ENCODE measurements around the gene CST8. TPM values are rescaled to one million over a fixed set of nuclear protein-coding genes. Genes with fewer than 3 reads are reported as not detected.

Gene CST8
- polyA plus RNA-seq, 1 donor (not counting 4 experiments of a cell fraction or from before 2014, with no cell fraction given): not detected

DNA sequence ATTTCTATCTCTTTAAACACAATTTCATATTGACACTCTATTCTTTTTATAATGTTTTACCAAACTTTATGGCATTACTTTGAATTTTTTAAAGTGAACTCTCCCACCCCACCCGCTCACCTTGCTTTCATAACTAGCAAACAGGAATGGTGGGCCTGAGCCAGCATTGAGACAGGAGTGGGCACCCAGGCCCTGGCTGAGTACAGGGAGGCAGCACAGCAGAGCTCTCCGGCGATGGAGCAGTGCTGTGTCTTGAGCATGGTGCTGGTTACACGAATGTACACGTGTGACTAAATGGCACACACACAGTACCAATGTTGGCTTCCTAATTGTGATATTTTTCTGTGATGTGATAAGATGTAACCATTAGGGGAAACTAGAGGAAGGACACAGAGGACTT is 42.8 kb upstream of the CST8 start:
- Histone ChIP-seq H3K4me2 (ENCODE audit: control insufficient read depth, extremely low read depth, insufficient read depth, low read depth, low read length) (no peak overlapping the region), H3K27ac (ENCODE audit: control insufficient read depth, insufficient read depth, low read length) (no peak overlapping the region), H2AFZ (ENCODE audit: control insufficient read depth, low read length) (no peak overlapping the region), H4K20me1 (ENCODE audit: control insufficient read depth, extremely low read depth, insufficient read depth, low read length) (no peaks in the 10 kb centered on the region), H3K9me1 (ENCODE audit: control insufficient read depth, extremely low read depth, insufficient read depth, low read length) (peaks cover 2% of the 10 kb centered on the region), H3K9me3 (ENCODE audit: control insufficient read depth, low read depth, low read length) (no peaks in the 10 kb centered on the region), H3K9ac (ENCODE audit: control insufficient read depth, extremely low read depth, insufficient read depth, low read length) (no peak overlapping the region), H3K4me3 (ENCODE audit: control insufficient read depth in 2 of 3, extremely low read depth in 1 of 3, insufficient read depth in 2 of 3, low read depth in 1 of 3, low read length in 3 of 3) (no peak overlapping the region), H3K4me1 (ENCODE audit: control insufficient read depth, extremely low read depth, insufficient read depth, low read length) (peaks cover 10% of the 10 kb centered on the region), H3K79me2 (ENCODE audit: control insufficient read depth, insufficient read depth, low read length) (no peaks in the 10 kb centered on the region), H3K36me3 (ENCODE audit: control insufficient read depth in 2 of 2, extremely low read depth in 1 of 2, insufficient read depth in 2 of 2, low read length in 2 of 2) (no peaks in the 10 kb centered on the region), H3K27me3 (ENCODE audit: control insufficient read depth, extremely low read depth, insufficient read depth, low read length) (no peaks in the 10 kb centered on the region)
- DNase-seq (ENCODE audit: low read depth, low spot score) (no peak), FAIRE-seq (no peak)
- TF ChIP-seq, protein P1, sequence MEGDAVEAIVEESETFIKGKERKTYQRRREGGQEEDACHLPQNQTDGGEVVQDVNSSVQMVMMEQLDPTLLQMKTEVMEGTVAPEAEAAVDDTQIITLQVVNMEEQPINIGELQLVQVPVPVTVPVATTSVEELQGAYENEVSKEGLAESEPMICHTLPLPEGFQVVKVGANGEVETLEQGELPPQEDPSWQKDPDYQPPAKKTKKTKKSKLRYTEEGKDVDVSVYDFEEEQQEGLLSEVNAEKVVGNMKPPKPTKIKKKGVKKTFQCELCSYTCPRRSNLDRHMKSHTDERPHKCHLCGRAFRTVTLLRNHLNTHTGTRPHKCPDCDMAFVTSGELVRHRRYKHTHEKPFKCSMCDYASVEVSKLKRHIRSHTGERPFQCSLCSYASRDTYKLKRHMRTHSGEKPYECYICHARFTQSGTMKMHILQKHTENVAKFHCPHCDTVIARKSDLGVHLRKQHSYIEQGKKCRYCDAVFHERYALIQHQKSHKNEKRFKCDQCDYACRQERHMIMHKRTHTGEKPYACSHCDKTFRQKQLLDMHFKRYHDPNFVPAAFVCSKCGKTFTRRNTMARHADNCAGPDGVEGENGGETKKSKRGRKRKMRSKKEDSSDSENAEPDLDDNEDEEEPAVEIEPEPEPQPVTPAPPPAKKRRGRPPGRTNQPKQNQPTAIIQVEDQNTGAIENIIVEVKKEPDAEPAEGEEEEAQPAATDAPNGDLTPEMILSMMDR (optimal IDR thresholded peaks at IDR 0.05 in 1 of 3, IDR thresholded peaks at IDR 0.05 in 1 of 3, conservative IDR thresholded peaks at IDR 0.05 in 1 of 3; ENCODE audit: extremely low read depth in 1 of 3, insufficient read depth in 2 of 3, low read length in 3 of 3): no peak
- no peak for TF ChIP-seq EZH2 (IDR thresholded peaks at IDR 0.05; ENCODE audit: low read length)
- dilution Hi-C loops (cut with MboI; ENCODE audit: extremely low pct_ligation_motif_present, low sequenced_read_pairs): no loop called here

DNA sequence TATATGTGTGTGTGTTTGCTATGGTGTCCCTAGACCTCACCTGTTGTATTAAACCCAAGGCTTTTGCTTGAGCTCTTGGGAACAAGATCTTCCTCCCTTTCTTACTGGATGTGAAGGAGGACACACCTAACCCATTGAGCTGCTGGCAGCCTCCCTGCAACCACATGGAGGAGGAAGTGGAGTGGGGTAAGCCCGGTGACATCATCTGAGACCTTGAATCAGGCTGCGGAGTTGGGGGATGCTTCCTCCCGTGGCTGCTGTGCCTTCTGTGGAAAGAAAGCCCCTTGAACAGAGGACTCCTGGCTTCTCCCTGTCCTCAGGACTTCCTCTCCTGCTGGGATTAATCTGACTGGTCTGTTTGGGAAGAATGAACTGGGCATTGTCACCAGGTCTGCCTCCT is 41.5 kb upstream of the CST8 start:
- DNase-seq (ENCODE audit: low read depth, low spot score) (no peak), FAIRE-seq (no peak)
- H3K4me1 ChIP-seq (ENCODE audit: control insufficient read depth, extremely low read depth, insufficient read depth, low read length): peaks cover 10% of the 10 kb centered on the region
- no peak overlapping the region for H3K4me2 ChIP-seq (ENCODE audit: control insufficient read depth, extremely low read depth, insufficient read depth, low read depth, low read length)
- dilution Hi-C loops (cut with MboI; ENCODE audit: extremely low pct_ligation_motif_present, low sequenced_read_pairs): no loop called here
- H3K79me2 ChIP-seq (ENCODE audit: control insufficient read depth, insufficient read depth, low read length): no peaks in the 10 kb centered on the region
- no peaks in the 10 kb centered on the region for H3K9me3 ChIP-seq (ENCODE audit: control insufficient read depth, low read depth, low read length)
- no peak overlapping the region for H3K4me3 ChIP-seq (ENCODE audit: control insufficient read depth in 2 of 3, extremely low read depth in 1 of 3, insufficient read depth in 2 of 3, low read depth in 1 of 3, low read length in 3 of 3)
- no peak overlapping the region for H3K9ac ChIP-seq (ENCODE audit: control insufficient read depth, extremely low read depth, insufficient read depth, low read length)
- H4K20me1 ChIP-seq (ENCODE audit: control insufficient read depth, extremely low read depth, insufficient read depth, low read length): no peaks in the 10 kb centered on the region
- peaks cover 5% of the 10 kb centered on the region for H3K9me1 ChIP-seq (ENCODE audit: control insufficient read depth, extremely low read depth, insufficient read depth, low read length)
- no peak for TF ChIP-seq EZH2 (IDR thresholded peaks at IDR 0.05; ENCODE audit: low read length)
- TF ChIP-seq, protein P1 (optimal IDR thresholded peaks at IDR 0.05 in 1 of 3, IDR thresholded peaks at IDR 0.05 in 1 of 3, conservative IDR thresholded peaks at IDR 0.05 in 1 of 3; ENCODE audit: extremely low read depth in 1 of 3, insufficient read depth in 2 of 3, low read length in 3 of 3): no peak
- no peaks in the 10 kb centered on the region for H3K27me3 ChIP-seq (ENCODE audit: control insufficient read depth, extremely low read depth, insufficient read depth, low read length)
- H3K36me3 ChIP-seq (ENCODE audit: control insufficient read depth in 2 of 2, extremely low read depth in 1 of 2, insufficient read depth in 2 of 2, low read length in 2 of 2): no peaks in the 10 kb centered on the region
- no peak overlapping the region for H2AFZ ChIP-seq (ENCODE audit: control insufficient read depth, low read length)
- H3K27ac ChIP-seq (ENCODE audit: control insufficient read depth, insufficient read depth, low read length): no peak overlapping the region

Measured in keratinocyte (primary cell).